Rectal smooth muscle tissue (tissue), 1 donor: ENCODE results near the gene PRTFDC1.

Experiments used
- H3K27ac ChIP-seq: one replicate; pipeline ENCODE4 v1.7.0; 2013; ENCODE audit warnings: low read depth, low read length, inconsistent platforms
- H3K27me3 ChIP-seq: one replicate; pipeline ENCODE4 v1.7.0; 2013; ENCODE audit warnings: low read length; ENCODE audit not compliant: control insufficient read depth, insufficient read depth
- H3K36me3 ChIP-seq: one replicate; pipeline ENCODE4 v1.7.0; 2013; ENCODE audit warnings: low read length; ENCODE audit not compliant: control insufficient read depth, insufficient read depth
- H3K4me1 ChIP-seq: one replicate; pipeline ENCODE4 v1.7.0; 2013; ENCODE audit warnings: low read length; ENCODE audit not compliant: control insufficient read depth, insufficient read depth
- H3K4me3 ChIP-seq: one replicate; pipeline ENCODE4 v1.7.0; 2013; ENCODE audit warnings: low read length
- H3K9ac ChIP-seq: one replicate; pipeline ENCODE4 v1.7.0; 2013; ENCODE audit warnings: low read length

Gene PRTFDC1

GRCh38 chr10:24893127-24893526 lies 59.3 kb downstream of the PRTFDC1 start:
- Histone ChIP-seq H3K36me3 (no peaks in the 10 kb centered on the region), H3K27me3 (no peaks in the 10 kb centered on the region), H3K4me1 (no peaks in the 10 kb centered on the region), H3K4me3 (no peak overlapping the region), H3K27ac (no peak overlapping the region), H3K9ac (no peak overlapping the region)

- Histone ChIP-seq H3K27me3 (no peaks in the 10 kb centered on the region), H3K27ac (no peak overlapping the region), H3K36me3 (no peaks in the 10 kb centered on the region), H3K9ac (no peak overlapping the region), H3K4me1 (no peaks in the 10 kb centered on the region), H3K4me3 (no peak overlapping the region)
Observed at GRCh38 chr10:24891823-24892222, 60.6 kb downstream of the PRTFDC1 start.

GRCh38 chr10:24889639-24890038 lies 62.8 kb downstream of the PRTFDC1 start:
- H3K27me3 ChIP-seq: no peaks in the 10 kb centered on the region
- H3K36me3 ChIP-seq: no peaks in the 10 kb centered on the region
- H3K4me1 ChIP-seq: no peaks in the 10 kb centered on the region
- H3K27ac ChIP-seq: no peak overlapping the region
- H3K9ac ChIP-seq: no peak overlapping the region
- no peak overlapping the region for H3K4me3 ChIP-seq

- Histone ChIP-seq H3K27me3 (no peaks in the 10 kb centered on the region), H3K4me3 (no peak overlapping the region), H3K36me3 (no peaks in the 10 kb centered on the region), H3K27ac (no peak overlapping the region), H3K4me1 (no peaks in the 10 kb centered on the region), H3K9ac (no peak overlapping the region)
Observed at GRCh38 chr10:24887855-24888231, 64.6 kb downstream of the PRTFDC1 start.

- no peak overlapping the region for H3K9ac ChIP-seq
- no peak overlapping the region for H3K27ac ChIP-seq
- H3K36me3 ChIP-seq: no peaks in the 10 kb centered on the region
- H3K27me3 ChIP-seq: no peaks in the 10 kb centered on the region
- H3K4me3 ChIP-seq: no peak overlapping the region
- no peaks in the 10 kb centered on the region for H3K4me1 ChIP-seq
Observed at GRCh38 chr10:24886290-24886680, 66.1 kb downstream of the PRTFDC1 start.

- no peaks in the 10 kb centered on the region for H3K27me3 ChIP-seq
Observed at GRCh38 chr10:24885551-24886289, 66.7 kb downstream of the PRTFDC1 start.

GRCh38 chr10:24884793-24885192 lies 67.6 kb downstream of the PRTFDC1 start:
- no peak overlapping the region for H3K4me3 ChIP-seq
- H3K27me3 ChIP-seq: no peaks in the 10 kb centered on the region
- H3K9ac ChIP-seq: no peak overlapping the region
- no peaks in the 10 kb centered on the region for H3K36me3 ChIP-seq
- no peaks in the 10 kb centered on the region for H3K4me1 ChIP-seq
- no peak overlapping the region for H3K27ac ChIP-seq

More at GRCh38 chr10:24885551-24886289, 66.7 kb downstream of the PRTFDC1 start:
- no peak overlapping the region for H3K27ac ChIP-seq
- no peak overlapping the region for H3K9ac ChIP-seq
- no peaks in the 10 kb centered on the region for H3K4me1 ChIP-seq
- H3K36me3 ChIP-seq: no peaks in the 10 kb centered on the region
- H3K4me3 ChIP-seq: no peak overlapping the region

- Histone ChIP-seq H3K4me3 (no peak overlapping the region), H3K27ac (no peak overlapping the region)
Observed at GRCh38 chr10:24884316-24884715, 68.1 kb downstream of the PRTFDC1 start.

GRCh38 chr10:24883176-24883575 lies 69.2 kb downstream of the PRTFDC1 start:
- Histone ChIP-seq H3K4me3 (no peak overlapping the region), H3K27ac (no peak overlapping the region), H3K27me3 (no peaks in the 10 kb centered on the region), H3K9ac (no peak overlapping the region), H3K36me3 (no peaks in the 10 kb centered on the region), H3K4me1 (no peaks in the 10 kb centered on the region)

More at GRCh38 chr10:24884316-24884715, 68.1 kb downstream of the PRTFDC1 start:
- no peaks in the 10 kb centered on the region for H3K27me3 ChIP-seq
- no peaks in the 10 kb centered on the region for H3K4me1 ChIP-seq
- H3K36me3 ChIP-seq: no peaks in the 10 kb centered on the region
- H3K9ac ChIP-seq: no peak overlapping the region

- Histone ChIP-seq H3K36me3 (no peaks in the 10 kb centered on the region), H3K27me3 (no peaks in the 10 kb centered on the region), H3K4me1 (no peaks in the 10 kb centered on the region), H3K27ac (no peak overlapping the region), H3K9ac (no peak overlapping the region), H3K4me3 (no peak overlapping the region)
Observed at GRCh38 chr10:24882047-24882698, 70.2 kb downstream of the PRTFDC1 start.

- Histone ChIP-seq H3K27me3 (no peaks in the 10 kb centered on the region), H3K4me1 (no peaks in the 10 kb centered on the region), H3K4me3 (no peak overlapping the region), H3K36me3 (no peaks in the 10 kb centered on the region), H3K27ac (no peak overlapping the region), H3K9ac (no peak overlapping the region)
Observed at GRCh38 chr10:24879861-24880260, 72.5 kb downstream of the PRTFDC1 start.

- no peak overlapping the region for H3K9ac ChIP-seq
- H3K36me3 ChIP-seq: no peaks in the 10 kb centered on the region
- no peaks in the 10 kb centered on the region for H3K4me1 ChIP-seq
- no peak overlapping the region for H3K4me3 ChIP-seq
- no peaks in the 10 kb centered on the region for H3K27me3 ChIP-seq
- H3K27ac ChIP-seq: no peak overlapping the region
Observed at GRCh38 chr10:24874133-24874532, 78.3 kb downstream of the PRTFDC1 start.

GRCh38 chr10:24873281-24873683 lies 79.1 kb downstream of the PRTFDC1 start:
- no peak overlapping the region for H3K4me3 ChIP-seq
- no peaks in the 10 kb centered on the region for H3K4me1 ChIP-seq
- H3K27ac ChIP-seq: no peak overlapping the region
- H3K9ac ChIP-seq: no peak overlapping the region
- no peaks in the 10 kb centered on the region for H3K36me3 ChIP-seq
- H3K27me3 ChIP-seq: no peaks in the 10 kb centered on the region
